ENCODE measurements around the gene CWC25. TPM values are rescaled to one million over a fixed set of nuclear protein-coding genes. Genes with fewer than 3 reads are reported as not detected.

Gene CWC25
- total and polyA plus RNA-seq, 9 of the 15 experiments (the other 6 are each of a cell fraction or from before 2014, with no cell fraction given), result 16.5 to 27.4 (median 23.0) TPM

GRCh38 chr17:38751808-38752307, 73.3 kb downstream of the CWC25 start (continued):
- TF ChIP-seq ID3 (CRISPR knock-in tag; IDR thresholded peaks at IDR 0.05) (no peak), ID3 (tag; IDR thresholded peaks at IDR 0.05) (0 out of 2 replicates have a peak, but pooled peaks have one; percentile 47), FOS (IDR thresholded peaks at IDR 0.05; ENCODE audit: extremely low read depth, insufficient read length) (peak; percentile 4), BACH1 (tag; IDR thresholded peaks at IDR 0.05) (no peak), WHSC1 (IDR thresholded peaks at IDR 0.05; ENCODE audit: low read length) (no peak), C11orf30 (IDR thresholded peaks at IDR 0.05; ENCODE audit: low read depth) (no peak), CHD4 (IDR thresholded peaks at IDR 0.05; ENCODE audit: insufficient read depth, insufficient replicate concordance, low read depth, low read length, poor library complexity, severe bottlenecking) (peak; percentile 56), PRDM10 (IDR thresholded peaks at IDR 0.05; ENCODE audit: partially characterized antibody) (peak; percentile 62), LCOR (CRISPR knock-in tag; IDR thresholded peaks at IDR 0.05) (no peak), YY1 (IDR thresholded peaks at IDR 0.05; ENCODE audit: borderline replicate concordance in 1 of 3, control insufficient read depth in 1 of 3, extremely low read depth in 1 of 3, insufficient read depth in 3 of 3, insufficient read length in 1 of 3, insufficient replicate concordance in 2 of 3, low read depth in 1 of 3, low read length in 2 of 3) (peak; percentile 15 to 80 (median 65)), AFF1 (IDR thresholded peaks at IDR 0.05; ENCODE audit: low read depth in 1 of 2, partially characterized antibody in 2 of 2) (peak in 1 of 2 experiments; percentile 16), SREBF2 (CRISPR knock-in tag; IDR thresholded peaks at IDR 0.05) (peak; percentile 84; the same call in 1 of the 2 replicates), ZFX (CRISPR knock-in tag; IDR thresholded peaks at IDR 0.05) (no peak), ARID3A (IDR thresholded peaks at IDR 0.05; ENCODE audit: borderline replicate concordance, low read depth, low read length) (0 out of 2 replicates have a peak, but pooled peaks have one; percentile 12), LARP7 (IDR thresholded peaks at IDR 0.05) (0 out of 2 replicates have a peak, but pooled peaks have one; percentile 11), BRD9 (IDR thresholded peaks at IDR 0.05; ENCODE audit: low read depth, partially characterized antibody) (peak; percentile 90)

All from K562 (cell line).